GM12878 (cell line): ENCODE measurements around the gene GALNT9. TPM values are rescaled to one million over a fixed set of nuclear protein-coding genes. Genes with fewer than 3 reads are reported as not detected.

ENCODE experiments used
- ATAC-seq: fragments of 200-7000 bp; cut with Tn5 transposase; 3 replicates; pipeline ENCODE4 v1.9.1; 2020; ENCODE audit warnings: mild to moderate bottlenecking, moderate library complexity
- BruUV-seq: library from RNA; stranded (reverse); fragments of 400-500 nt; replicated peaks from 2 replicates; lab custom pipeline; 2021; lab: Mats Ljungman, UMichigan
- CTCF ChIA-PET: fragments of 300-600 bp; sonication (Branson Sonifier 250); formaldehyde crosslinking; extraction: SDS; loops from one replicate; lab custom pipeline; 2021; ENCODE audit warnings: inconsistent platforms; lab: Yijun Ruan, JAX
- POLR2A ChIA-PET: fragments of 350-600 bp; formaldehyde crosslinking; extraction: SDS; loops from one replicate; lab custom pipeline; 2021; ENCODE audit warnings: inconsistent platforms; lab: Charles Lee
- RAD21 ChIA-PET: fragments of 300-600 bp; sonication (Branson Sonifier 250); formaldehyde crosslinking; loops from one replicate; lab custom pipeline; 2023; ENCODE audit warnings: antibody characterized with exemption; ENCODE audit not compliant: unreplicated experiment; lab: Charles Lee
- SMC1A ChIA-PET: fragments of 300-600 bp; sonication (Branson Sonifier 250); formaldehyde crosslinking; loops from one replicate; lab custom pipeline; 2023; ENCODE audit not compliant: unreplicated experiment, uncharacterized antibody; lab: Charles Lee
- DNase-seq: peaks from one replicate; pipeline ENCODE4 v3.0.0-alpha.2; 2011; ENCODE audit warnings: low read depth, low spot score
- FAIRE-seq: peaks from 3 replicates; lab custom pipeline; 2011; peaks lifted over from hg19 to GRCh38; lab: Jason Lieb, UNC
- H2AFZ ChIP-seq: 2 replicates; pipeline ENCODE4 v1.6.0; 2011; ENCODE audit warnings: low read depth, low read length, control low read depth; ENCODE audit not compliant: control insufficient read depth
- H3K27ac ChIP-seq: 2 replicates; pipeline ENCODE4 v1.5.1; 2011; ENCODE audit warnings: control low read depth; ENCODE audit not compliant: control insufficient read depth, insufficient read depth
- H3K27me3 ChIP-seq, 2 experiments: replicated peaks in 1 of 2; 2 replicates each; pipeline versions ENCODE4 v1.6.0 to v1.6.1; 2011; ENCODE audit warnings: low read length in 1 of 2; ENCODE audit not compliant: control insufficient read depth in 2 of 2, insufficient read depth in 2 of 2
- H3K36me3 ChIP-seq, 2 experiments: 2 replicates each; pipeline ENCODE4 v1.5.1; 2011; ENCODE audit warnings: low read length in 1 of 2; ENCODE audit not compliant: control insufficient read depth in 2 of 2, insufficient read depth in 2 of 2
- H3K4me1 ChIP-seq: 2 replicates; pipeline ENCODE4 v1.6.1; 2011; ENCODE audit warnings: mild to moderate bottlenecking, low read length, moderate library complexity, mixed read lengths; ENCODE audit not compliant: control insufficient read depth, insufficient read depth
- H3K4me2 ChIP-seq: 2 replicates; pipeline ENCODE4 v1.6.0; 2011; ENCODE audit warnings: control low read depth; ENCODE audit not compliant: control insufficient read depth, insufficient read depth
- H3K4me3 ChIP-seq: fragments of 200-600 bp; sonication (generic); 2 replicates; pipeline ENCODE4 v1.5.1; 2016
- H3K79me2 ChIP-seq: 2 replicates; pipeline ENCODE4 v1.6.0; 2011; ENCODE audit warnings: low read length; ENCODE audit not compliant: control insufficient read depth, insufficient read depth
- H3K9ac ChIP-seq: 2 replicates; pipeline ENCODE4 v1.8.0; 2011; ENCODE audit warnings: low read length, control low read depth, mixed read lengths; ENCODE audit not compliant: control insufficient read depth, insufficient read depth
- H3K9me3 ChIP-seq: replicated peaks from 3 replicates; pipeline ENCODE4 v1.5.1; 2011; ENCODE audit warnings: mild to moderate bottlenecking, low read length; ENCODE audit not compliant: control insufficient read depth, insufficient read depth
- H4K20me1 ChIP-seq: 2 replicates; pipeline ENCODE4 v1.6.0; 2011; ENCODE audit not compliant: control insufficient read depth, insufficient read depth
- ASH2L ChIP-seq: fragments of 300-600, 200-600 bp; sonication (generic); IDR thresholded peaks from 2 replicates; pipeline ENCODE4 v1.6.1; 2017; ENCODE audit warnings: low read depth, mild to moderate bottlenecking, borderline replicate concordance
- ATF7 ChIP-seq: fragments of 450-650 bp; IDR thresholded peaks from 2 replicates; pipeline ENCODE4 v1.6.1; 2016; ENCODE audit warnings: low read depth, mild to moderate bottlenecking
- CBX3 ChIP-seq: fragments of 200-600 bp; sonication (generic); IDR thresholded peaks from 2 replicates; pipeline ENCODE4 v1.6.1; 2016; ENCODE audit warnings: low read depth, borderline replicate concordance
- HDGF ChIP-seq: fragments of 450-650 bp; IDR thresholded peaks from 2 replicates; pipeline ENCODE4 v1.6.1; 2016; ENCODE audit warnings: antibody characterized with exemption
- MXI1 ChIP-seq: fragments of 150-350 bp; IDR thresholded peaks from 2 replicates; pipeline ENCODE4 v1.6.1; 2011; ENCODE audit warnings: low read depth, mild to moderate bottlenecking, inconsistent platforms, low read length, improper control_type of control experiment
- SIN3A ChIP-seq: IDR thresholded peaks from 2 replicates; pipeline ENCODE4 v1.6.1; 2012; ENCODE audit warnings: low read depth, low read length, improper control_type of control experiment
- ZNF207 ChIP-seq: fragments of 450-650 bp; IDR thresholded peaks from 2 replicates; pipeline ENCODE4 v1.6.1; 2014; ENCODE audit warnings: antibody characterized with exemption, mild to moderate bottlenecking, borderline replicate concordance
- WGBS: methylation state at CpG from one replicate; pipeline ENCODE4 v1.1.6; 2016; ENCODE audit warnings: low lambda C conversion rate; ENCODE audit not compliant: insufficient replicate concordance, insufficient coverage; ENCODE audit errors: missing lambda C conversion rate; 5-methylcytosine and 5-hydroxymethylcytosine counted together
- in situ Hi-C: fragments of 300-500 bp; cut with MboI; formaldehyde crosslinking; loops from 9 replicates; pipeline ENCODE4 v1.14.3; 2018; ENCODE audit warnings: mixed read lengths
- intact Hi-C: fragments of 100-400 bp; cut with micrococcal nuclease; formaldehyde crosslinking; loops from one replicate; pipeline ENCODE4 v1.14.2; 2022; ENCODE audit not compliant: unreplicated experiment
- polyA plus RNA-seq, 11 experiments: library from polyadenylated mRNA; depleted of rRNA in 4 of 11; unstranded in 6 of 11; stranded (reverse) in 5 of 11; fragments of >200 nt; fragmentation: Nextera tagmentation in 4 of 11; fragmentation: Illumina TruSeq in 1 of 11; extraction: Ambion mirVana in 4 of 11; extraction: Trizol in 1 of 11; gene quantifications; 1 replicate in 1 of 11; 2 replicates in 10 of 11; pipeline versions ENCODE4 v1.2.1 to v1.2.3, GENCODE V29; 2011 to 2016; ENCODE audit warnings: inconsistent platforms in 2 of 11, missing spikeins in 2 of 11, low read depth in 1 of 11
- total RNA-seq, 4 experiments: library from RNA; depleted of rRNA in 3 of 4; stranded (reverse); fragments of >200 nt in 3 of 4; fragmentation: Illumina TruSeq in 1 of 4; extraction: Trizol in 1 of 4; gene quantifications; 2 replicates each; pipeline versions ENCODE4 v1.2.1 to v1.2.3, GENCODE V29; 2013 to 2021
- TF ChIP-seq, protein P1 (sequence below): IDR thresholded peaks from 2 replicates; pipeline ENCODE4 v1.6.1; 2012; ENCODE audit warnings: low read depth, low read length, improper control_type of control experiment
- TF ChIP-seq, protein P2 (sequence below): fragments of 450-650 bp; IDR thresholded peaks from 2 replicates; pipeline ENCODE4 v1.6.1; 2017; ENCODE audit warnings: borderline replicate concordance
- TF ChIP-seq, protein P3 (sequence below): fragments of 450-650 bp; IDR thresholded peaks from 2 replicates; pipeline ENCODE4 v1.6.1; 2017; ENCODE audit warnings: mild to moderate bottlenecking, low read depth, inconsistent platforms; ENCODE audit not compliant: poor library complexity, severe bottlenecking

The GALNT9 gene
- total and polyA plus RNA-seq, 10 of the 15 experiments (the other 5 are each of a cell fraction or from before 2014, with no cell fraction given), result 0.04 TPM; not detected in 9

- H3K9ac ChIP-seq, result no peak overlapping the region
- no peaks in the 10 kb centered on the region for H3K79me2 ChIP-seq
- H3K27ac ChIP-seq, result no peak overlapping the region
- H3K4me1 ChIP-seq, result no peaks in the 10 kb centered on the region
- WGBS, result 19% methylated on average over 6 of the region's 9 CpGs
- no peak overlapping the region for H2AFZ ChIP-seq
- no peak for ATAC-seq
- no peak for FAIRE-seq
- no peaks in the 10 kb centered on the region for H3K36me3 ChIP-seq
- H4K20me1 ChIP-seq, result no peaks in the 10 kb centered on the region
- TF ChIP-seq CBX3 (no peak), ZNF207 (no peak), ASH2L (no peak), MXI1 (no peak)
- TF ChIP-seq, protein P1, sequence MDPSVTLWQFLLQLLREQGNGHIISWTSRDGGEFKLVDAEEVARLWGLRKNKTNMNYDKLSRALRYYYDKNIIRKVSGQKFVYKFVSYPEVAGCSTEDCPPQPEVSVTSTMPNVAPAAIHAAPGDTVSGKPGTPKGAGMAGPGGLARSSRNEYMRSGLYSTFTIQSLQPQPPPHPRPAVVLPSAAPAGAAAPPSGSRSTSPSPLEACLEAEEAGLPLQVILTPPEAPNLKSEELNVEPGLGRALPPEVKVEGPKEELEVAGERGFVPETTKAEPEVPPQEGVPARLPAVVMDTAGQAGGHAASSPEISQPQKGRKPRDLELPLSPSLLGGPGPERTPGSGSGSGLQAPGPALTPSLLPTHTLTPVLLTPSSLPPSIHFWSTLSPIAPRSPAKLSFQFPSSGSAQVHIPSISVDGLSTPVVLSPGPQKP, result no peak
- no TSS peak for BruUV-seq
- POLR2A ChIA-PET, result no interaction called here
- H3K9me3 ChIP-seq, result no peaks in the 10 kb centered on the region; the same call in 2 of the 3 replicates
- H3K27me3 ChIP-seq, result no peaks in the 10 kb centered on the region
- no peak for DNase-seq
- RAD21 ChIA-PET, result no interaction called here
- CTCF ChIA-PET, result no interaction called here
- in situ Hi-C loops (no loop called here), intact Hi-C loops (no loop called here)
- SMC1A ChIA-PET, result no interaction called here
- no peak overlapping the region for H3K4me2 ChIP-seq
- H3K4me3 ChIP-seq, result no peak overlapping the region
Observed at GRCh38 chr12:132256646-132257045, 72.7 kb downstream of the GALNT9 start.

GRCh38 chr12:132255642-132256041 is 73.7 kb downstream of the GALNT9 start:
- DNase-seq (no peak), ATAC-seq (no peak), FAIRE-seq (no peak)
- Histone ChIP-seq H3K9ac (no peak overlapping the region), H3K9me3 (no peaks in the 10 kb centered on the region; the same call in 2 of the 3 replicates), H3K4me1 (no peaks in the 10 kb centered on the region), H3K36me3 (no peaks in the 10 kb centered on the region), H2AFZ (no peak overlapping the region), H3K27ac (no peak overlapping the region), H3K27me3 (no peaks in the 10 kb centered on the region), H3K4me2 (no peak overlapping the region), H4K20me1 (no peaks in the 10 kb centered on the region), H3K79me2 (no peaks in the 10 kb centered on the region), H3K4me3 (no peak overlapping the region)
- ChIA-PET CTCF (no interaction called here), RAD21 (no interaction called here), POLR2A (no interaction called here), SMC1A (no interaction called here)
- intact Hi-C loops (no loop called here), in situ Hi-C loops (no loop called here)
- TF ChIP-seq ZNF207, result no peak
- TF ChIP-seq SIN3A, result no peak
- TF ChIP-seq ATF7, result no peak
- TF ChIP-seq, protein P2, sequence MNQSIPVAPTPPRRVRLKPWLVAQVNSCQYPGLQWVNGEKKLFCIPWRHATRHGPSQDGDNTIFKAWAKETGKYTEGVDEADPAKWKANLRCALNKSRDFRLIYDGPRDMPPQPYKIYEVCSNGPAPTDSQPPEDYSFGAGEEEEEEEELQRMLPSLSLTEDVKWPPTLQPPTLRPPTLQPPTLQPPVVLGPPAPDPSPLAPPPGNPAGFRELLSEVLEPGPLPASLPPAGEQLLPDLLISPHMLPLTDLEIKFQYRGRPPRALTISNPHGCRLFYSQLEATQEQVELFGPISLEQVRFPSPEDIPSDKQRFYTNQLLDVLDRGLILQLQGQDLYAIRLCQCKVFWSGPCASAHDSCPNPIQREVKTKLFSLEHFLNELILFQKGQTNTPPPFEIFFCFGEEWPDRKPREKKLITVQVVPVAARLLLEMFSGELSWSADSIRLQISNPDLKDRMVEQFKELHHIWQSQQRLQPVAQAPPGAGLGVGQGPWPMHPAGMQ, result no peak
- TF ChIP-seq HDGF, result no peak
- TF ChIP-seq, protein P3, sequence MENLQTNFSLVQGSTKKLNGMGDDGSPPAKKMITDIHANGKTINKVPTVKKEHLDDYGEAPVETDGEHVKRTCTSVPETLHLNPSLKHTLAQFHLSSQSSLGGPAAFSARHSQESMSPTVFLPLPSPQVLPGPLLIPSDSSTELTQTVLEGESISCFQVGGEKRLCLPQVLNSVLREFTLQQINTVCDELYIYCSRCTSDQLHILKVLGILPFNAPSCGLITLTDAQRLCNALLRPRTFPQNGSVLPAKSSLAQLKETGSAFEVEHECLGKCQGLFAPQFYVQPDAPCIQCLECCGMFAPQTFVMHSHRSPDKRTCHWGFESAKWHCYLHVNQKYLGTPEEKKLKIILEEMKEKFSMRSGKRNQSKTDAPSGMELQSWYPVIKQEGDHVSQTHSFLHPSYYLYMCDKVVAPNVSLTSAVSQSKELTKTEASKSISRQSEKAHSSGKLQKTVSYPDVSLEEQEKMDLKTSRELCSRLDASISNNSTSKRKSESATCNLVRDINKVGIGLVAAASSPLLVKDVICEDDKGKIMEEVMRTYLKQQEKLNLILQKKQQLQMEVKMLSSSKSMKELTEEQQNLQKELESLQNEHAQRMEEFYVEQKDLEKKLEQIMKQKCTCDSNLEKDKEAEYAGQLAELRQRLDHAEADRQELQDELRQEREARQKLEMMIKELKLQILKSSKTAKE, result no peak
- 60% methylated on average over 20 of the region's 20 CpGs for WGBS
- BruUV-seq, result no TSS peak
